ENCODE results near the gene DACH1. TPM values are rescaled to one million over a fixed set of nuclear protein-coding genes. Genes with fewer than 3 reads are reported as not detected.

The DACH1 gene
- total and polyA plus RNA-seq, 2 donors from 2014 or later = 5.3 to 10.4 TPM

- Histone ChIP-seq H3K27ac (ENCODE audit: low read depth in 2 of 2, low read length in 2 of 2) (no peak overlapping the region), H3K9me3 (ENCODE audit: control insufficient read depth in 2 of 3, insufficient read depth in 1 of 3, low read length in 3 of 3) (no peaks in the 10 kb centered on the region), H3K36me3 (ENCODE audit: control insufficient read depth in 2 of 3, insufficient read depth in 3 of 3, low read length in 3 of 3) (no peaks in the 10 kb centered on the region), H3K4me1 (ENCODE audit: control insufficient read depth in 2 of 3, insufficient read depth in 2 of 3, low read depth in 1 of 3, low read length in 3 of 3) (no peaks in the 10 kb centered on the region), H3K27me3 (ENCODE audit: control insufficient read depth, insufficient read depth, low read length) (no peaks in the 10 kb centered on the region), H3K4me3 (ENCODE audit: low read length in 3 of 3) (no peak overlapping the region), H3K9ac (ENCODE audit: low read length in 3 of 3) (no peak overlapping the region)
- TF ChIP-seq CTCF (IDR thresholded peaks at IDR 0.05; ENCODE audit: borderline replicate concordance, extremely low read depth, insufficient read depth) = no peak
- intact Hi-C loops (cut with DNase I) = no loop called here
- FAIRE-seq = peak; percentile 50
- no peak for DNase-seq
Measured at GRCh38 chr13:71460211-71460610, 406.8 kb downstream of the DACH1 start.

GRCh38 chr13:71459708-71460107, 407.3 kb downstream of the DACH1 start:
- Histone ChIP-seq H3K4me1 (ENCODE audit: control insufficient read depth in 2 of 3, insufficient read depth in 2 of 3, low read depth in 1 of 3, low read length in 3 of 3) (no peaks in the 10 kb centered on the region), H3K4me3 (ENCODE audit: low read length in 3 of 3) (no peak overlapping the region), H3K27ac (ENCODE audit: low read depth in 2 of 2, low read length in 2 of 2) (no peak overlapping the region), H3K9me3 (ENCODE audit: control insufficient read depth in 2 of 3, insufficient read depth in 1 of 3, low read length in 3 of 3) (no peaks in the 10 kb centered on the region), H3K36me3 (ENCODE audit: control insufficient read depth in 2 of 3, insufficient read depth in 3 of 3, low read length in 3 of 3) (no peaks in the 10 kb centered on the region), H3K9ac (ENCODE audit: low read length in 3 of 3) (no peak overlapping the region), H3K27me3 (ENCODE audit: control insufficient read depth, insufficient read depth, low read length) (no peaks in the 10 kb centered on the region)
- intact Hi-C loops (cut with DNase I) = no loop called here
- no peak for FAIRE-seq
- TF ChIP-seq CTCF (IDR thresholded peaks at IDR 0.05; ENCODE audit: borderline replicate concordance, extremely low read depth, insufficient read depth) = no peak
- no peak for DNase-seq

- Histone ChIP-seq H3K4me3 (ENCODE audit: low read length in 3 of 3) (no peak overlapping the region), H3K9ac (ENCODE audit: low read length in 3 of 3) (no peak overlapping the region), H3K27me3 (ENCODE audit: control insufficient read depth, insufficient read depth, low read length) (no peaks in the 10 kb centered on the region), H3K27ac (ENCODE audit: low read depth in 2 of 2, low read length in 2 of 2) (no peak overlapping the region), H3K4me1 (ENCODE audit: control insufficient read depth in 2 of 3, insufficient read depth in 2 of 3, low read depth in 1 of 3, low read length in 3 of 3) (peaks cover 0 to 4% (median 0%) of the 10 kb centered on the region in 3 donors), H3K9me3 (ENCODE audit: control insufficient read depth in 2 of 3, insufficient read depth in 1 of 3, low read length in 3 of 3) (no peaks in the 10 kb centered on the region), H3K36me3 (ENCODE audit: control insufficient read depth in 2 of 3, insufficient read depth in 3 of 3, low read length in 3 of 3) (no peaks in the 10 kb centered on the region)
- TF ChIP-seq CTCF (IDR thresholded peaks at IDR 0.05; ENCODE audit: borderline replicate concordance, extremely low read depth, insufficient read depth) = no peak
- DNase-seq = no peak
- intact Hi-C loops (cut with DNase I) = no loop called here
- FAIRE-seq = no peak
Measured at GRCh38 chr13:71457645-71458044, 409.4 kb downstream of the DACH1 start.

GRCh38 chr13:71456136-71456535, 410.9 kb downstream of the DACH1 start:
- DNase-seq (no peak), FAIRE-seq (no peak)
- intact Hi-C loops (cut with DNase I) = no loop called here
- H3K27ac ChIP-seq (ENCODE audit: low read depth in 2 of 2, low read length in 2 of 2) = no peak overlapping the region
- H3K9ac ChIP-seq (ENCODE audit: low read length in 3 of 3) = no peak overlapping the region
- no peaks in the 10 kb centered on the region for H3K36me3 ChIP-seq (ENCODE audit: control insufficient read depth in 2 of 3, insufficient read depth in 3 of 3, low read length in 3 of 3)
- H3K4me3 ChIP-seq (ENCODE audit: low read length in 3 of 3) = no peak overlapping the region
- no peaks in the 10 kb centered on the region for H3K9me3 ChIP-seq (ENCODE audit: control insufficient read depth in 2 of 3, insufficient read depth in 1 of 3, low read length in 3 of 3)
- H3K27me3 ChIP-seq (ENCODE audit: control insufficient read depth, insufficient read depth, low read length) = no peaks in the 10 kb centered on the region
- H3K4me1 ChIP-seq (ENCODE audit: control insufficient read depth in 2 of 3, insufficient read depth in 2 of 3, low read depth in 1 of 3, low read length in 3 of 3) = peaks cover 0 to 4% (median 0%) of the 10 kb centered on the region in 3 donors
- no peak for TF ChIP-seq CTCF (IDR thresholded peaks at IDR 0.05; ENCODE audit: borderline replicate concordance, extremely low read depth, insufficient read depth)
